RKO (cell line): ENCODE results near the gene SOWAHA.

Experiments used
- DNase-seq: peaks from one replicate; pipeline ENCODE4 v3.0.0-alpha.2; 2016; ENCODE audit warnings: low spot score

Gene SOWAHA

GRCh38 chr5:132827943-132828673 is 15.0 kb downstream of the SOWAHA start:
- no peak for DNase-seq

- DNase-seq = no peak
Measured at GRCh38 chr5:132828846-132829494, 15.9 kb downstream of the SOWAHA start.

GRCh38 chr5:132829742-132830435 is 16.8 kb downstream of the SOWAHA start:
- peak; percentile 76 for DNase-seq

- DNase-seq = peak; percentile 87
Measured at GRCh38 chr5:132830436-132831094, 17.5 kb downstream of the SOWAHA start, which contains the start of gene SHROOM1. SHROOM1 (minus strand) TSS chr5:132830647; CDS start chr5:132826140, 4,507 bp downstream.

- no peak for DNase-seq
Measured at GRCh38 chr5:132831095-132831860, 18.2 kb downstream of the SOWAHA start.

GRCh38 chr5:132832612-132833011 is 19.5 kb downstream of the SOWAHA start:
- DNase-seq = no peak

GRCh38 chr5:132834057-132834456 is 21.0 kb downstream of the SOWAHA start:
- DNase-seq = no peak

GRCh38 chr5:132836852-132837251 is 23.8 kb downstream of the SOWAHA start:
- no peak for DNase-seq

- no peak for DNase-seq
Measured at GRCh38 chr5:132837868-132838267, 24.8 kb downstream of the SOWAHA start.

GRCh38 chr5:132838516-132839282 is 25.6 kb downstream of the SOWAHA start:
- no peak for DNase-seq

- no peak for DNase-seq
Measured at GRCh38 chr5:132839426-132840301, 26.6 kb downstream of the SOWAHA start.

GRCh38 chr5:132840313-132840712 is 27.2 kb downstream of the SOWAHA start:
- no peak for DNase-seq

GRCh38 chr5:132840896-132841295 is 27.8 kb downstream of the SOWAHA start:
- no peak for DNase-seq

GRCh38 chr5:132841305-132841704 is 28.2 kb downstream of the SOWAHA start:
- DNase-seq = no peak

GRCh38 chr5:132848270-132848669 is 35.2 kb downstream of the SOWAHA start:
- no peak for DNase-seq

- no peak for DNase-seq
Measured at GRCh38 chr5:132849347-132849746, 36.2 kb downstream of the SOWAHA start.

- DNase-seq = peak; percentile 48
Measured at GRCh38 chr5:132850066-132850465, 37.0 kb downstream of the SOWAHA start.

GRCh38 chr5:132853323-132853722 is 40.2 kb downstream of the SOWAHA start:
- no peak for DNase-seq

GRCh38 chr5:132853790-132854189 is 40.7 kb downstream of the SOWAHA start:
- DNase-seq = no peak

GRCh38 chr5:132854301-132854700 is 41.2 kb downstream of the SOWAHA start:
- no peak for DNase-seq
